ENCODE data around the gene HHAT. TPM values are rescaled to one million over a fixed set of nuclear protein-coding genes. Genes with fewer than 3 reads are reported as not detected.

HHAT gene
- polyA plus RNA-seq, 2 donors: 1.6 to 1.8 TPM

DNA sequence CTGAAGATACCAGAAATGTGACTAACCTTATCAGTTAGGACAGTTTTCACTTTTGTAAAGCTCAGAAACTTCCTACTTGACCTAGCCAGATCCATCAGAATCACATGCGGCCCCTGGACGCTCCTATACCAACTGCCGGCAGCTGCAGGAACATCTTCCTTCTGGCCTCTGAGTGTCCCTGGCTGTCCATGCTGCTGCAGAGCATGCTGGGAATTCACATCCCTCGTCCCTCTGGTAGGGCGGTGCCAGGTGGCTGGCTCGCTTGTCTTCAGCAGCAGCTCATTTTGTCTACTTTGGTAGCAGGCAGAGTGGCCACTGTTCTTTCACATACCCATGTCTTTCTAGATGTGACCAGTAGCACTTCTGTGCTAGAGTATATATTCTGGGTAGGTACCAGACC lies 34.4 kb downstream of the HHAT start:
- Histone ChIP-seq H3K9me3 (ENCODE audit: control insufficient read depth in 2 of 2, insufficient read depth in 1 of 2, low read depth in 1 of 2, low read length in 1 of 2) (no peaks in the 10 kb centered on the region), H3K27ac (ENCODE audit: low read depth in 2 of 2, low read length in 1 of 2) (no peak overlapping the region), H3K36me3 (ENCODE audit: control insufficient read depth in 2 of 2, insufficient read depth in 2 of 2, low read length in 1 of 2) (no peaks in the 10 kb centered on the region), H3K4me1 (ENCODE audit: control insufficient read depth in 2 of 2, insufficient read depth in 2 of 2, low read length in 1 of 2) (peaks cover 3 to 7% of the 10 kb centered on the region in 2 donors), H3K4me3 (ENCODE audit: low read depth in 1 of 2, low read length in 2 of 2) (no peak overlapping the region), H3K27me3 (ENCODE audit: control insufficient read depth in 1 of 2, insufficient read depth in 2 of 2, low read length in 2 of 2) (no peaks in the 10 kb centered on the region)
- 87 to 92% methylated on average over 6 of the region's 6 CpGs for WGBS, 2 donors

DNA sequence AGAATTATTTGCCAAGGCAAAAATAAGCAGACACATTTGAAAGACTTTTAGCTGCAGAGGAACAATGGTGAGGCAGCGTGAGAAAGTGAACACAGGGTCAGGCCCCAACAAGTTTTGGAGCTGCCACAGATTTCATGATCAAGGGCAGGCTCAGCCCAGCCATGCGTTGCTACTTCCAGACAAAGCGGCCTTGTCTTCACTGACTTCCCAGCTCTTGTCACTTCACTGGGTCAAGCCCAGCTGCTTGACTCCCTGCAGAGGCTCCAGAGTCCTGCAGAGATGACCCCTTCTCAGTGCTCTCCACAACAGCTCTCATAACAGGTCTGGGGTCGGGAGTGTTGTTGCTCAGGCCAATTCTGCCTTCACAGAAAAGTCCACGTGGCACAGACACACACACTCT lies 35.8 kb downstream of the HHAT start:
- 46 to 60% methylated on average over 5 of the region's 5 CpGs for WGBS, 2 donors
- no peak overlapping the region for H3K4me3 ChIP-seq (ENCODE audit: low read depth in 1 of 2, low read length in 2 of 2)
- no peaks in the 10 kb centered on the region for H3K36me3 ChIP-seq (ENCODE audit: control insufficient read depth in 2 of 2, insufficient read depth in 2 of 2, low read length in 1 of 2)
- H3K9me3 ChIP-seq (ENCODE audit: control insufficient read depth in 2 of 2, insufficient read depth in 1 of 2, low read depth in 1 of 2, low read length in 1 of 2): no peaks in the 10 kb centered on the region
- peaks cover 3 to 7% of the 10 kb centered on the region in 2 donors for H3K4me1 ChIP-seq (ENCODE audit: control insufficient read depth in 2 of 2, insufficient read depth in 2 of 2, low read length in 1 of 2)
- no peak overlapping the region for H3K27ac ChIP-seq (ENCODE audit: low read depth in 2 of 2, low read length in 1 of 2)
- no peaks in the 10 kb centered on the region for H3K27me3 ChIP-seq (ENCODE audit: control insufficient read depth in 1 of 2, insufficient read depth in 2 of 2, low read length in 2 of 2)

DNA sequence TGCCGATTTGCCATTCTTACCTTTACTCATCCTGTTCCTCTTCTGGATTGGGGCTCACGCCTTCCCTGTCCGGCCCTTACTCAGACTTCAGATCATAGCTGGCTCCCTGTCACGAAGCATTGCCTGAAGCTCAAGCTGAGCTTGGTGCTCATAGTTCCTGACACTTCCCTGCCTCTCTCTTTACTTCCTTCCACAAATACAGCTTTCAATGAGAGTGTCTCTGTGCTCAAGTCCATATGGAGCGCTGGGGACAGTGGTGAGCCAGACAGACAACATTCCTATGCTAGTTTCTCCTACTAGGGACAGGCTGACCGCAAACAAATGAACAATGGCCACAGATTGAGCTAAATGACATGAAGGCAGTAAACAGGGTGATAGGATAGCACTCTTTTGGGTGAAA lies 38.1 kb downstream of the HHAT start:
- H3K4me3 ChIP-seq (ENCODE audit: low read depth in 1 of 2, low read length in 2 of 2): no peak overlapping the region
- H3K4me1 ChIP-seq (ENCODE audit: control insufficient read depth in 2 of 2, insufficient read depth in 2 of 2, low read length in 1 of 2): peaks cover 3 to 7% of the 10 kb centered on the region in 2 donors
- H3K27ac ChIP-seq (ENCODE audit: low read depth in 2 of 2, low read length in 1 of 2): no peak overlapping the region
- H3K9me3 ChIP-seq (ENCODE audit: control insufficient read depth in 2 of 2, insufficient read depth in 1 of 2, low read depth in 1 of 2, low read length in 1 of 2): no peaks in the 10 kb centered on the region
- no peaks in the 10 kb centered on the region for H3K36me3 ChIP-seq (ENCODE audit: control insufficient read depth in 2 of 2, insufficient read depth in 2 of 2, low read length in 1 of 2)
- 72 to 73% methylated on average over 6 of the region's 6 CpGs for WGBS, 2 donors
- no peaks in the 10 kb centered on the region for H3K27me3 ChIP-seq (ENCODE audit: control insufficient read depth in 1 of 2, insufficient read depth in 2 of 2, low read length in 2 of 2)

DNA sequence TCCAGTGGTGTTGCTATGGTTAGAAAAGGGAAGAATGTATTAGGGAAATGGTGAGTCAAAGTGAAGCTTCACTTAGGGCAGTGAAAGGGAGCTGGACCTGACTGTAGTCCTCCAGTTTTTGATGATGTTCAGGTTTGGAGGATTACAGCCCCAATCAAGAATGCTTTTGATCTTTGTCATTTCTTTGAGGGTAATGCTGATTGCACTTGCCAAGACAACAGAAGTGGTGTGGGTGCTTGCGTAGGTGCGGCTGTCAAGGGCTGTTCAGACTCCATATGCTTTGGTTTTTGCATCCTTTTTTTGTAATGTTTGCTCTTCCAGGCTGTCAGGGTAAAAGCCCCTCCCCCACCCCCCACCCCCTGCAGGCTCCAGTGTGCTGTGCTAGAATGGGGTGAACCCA lies 38.9 kb downstream of the HHAT start:
- WGBS, 2 donors: 89 to 100% methylated on average over 2 of the region's 2 CpGs
- Histone ChIP-seq H3K9me3 (ENCODE audit: control insufficient read depth in 2 of 2, insufficient read depth in 1 of 2, low read depth in 1 of 2, low read length in 1 of 2) (no peaks in the 10 kb centered on the region), H3K4me1 (ENCODE audit: control insufficient read depth in 2 of 2, insufficient read depth in 2 of 2, low read length in 1 of 2) (peaks cover 3 to 7% of the 10 kb centered on the region in 2 donors), H3K27me3 (ENCODE audit: control insufficient read depth in 1 of 2, insufficient read depth in 2 of 2, low read length in 2 of 2) (no peaks in the 10 kb centered on the region), H3K4me3 (ENCODE audit: low read depth in 1 of 2, low read length in 2 of 2) (no peak overlapping the region), H3K27ac (ENCODE audit: low read depth in 2 of 2, low read length in 1 of 2) (no peak overlapping the region), H3K36me3 (ENCODE audit: control insufficient read depth in 2 of 2, insufficient read depth in 2 of 2, low read length in 1 of 2) (no peaks in the 10 kb centered on the region)

DNA sequence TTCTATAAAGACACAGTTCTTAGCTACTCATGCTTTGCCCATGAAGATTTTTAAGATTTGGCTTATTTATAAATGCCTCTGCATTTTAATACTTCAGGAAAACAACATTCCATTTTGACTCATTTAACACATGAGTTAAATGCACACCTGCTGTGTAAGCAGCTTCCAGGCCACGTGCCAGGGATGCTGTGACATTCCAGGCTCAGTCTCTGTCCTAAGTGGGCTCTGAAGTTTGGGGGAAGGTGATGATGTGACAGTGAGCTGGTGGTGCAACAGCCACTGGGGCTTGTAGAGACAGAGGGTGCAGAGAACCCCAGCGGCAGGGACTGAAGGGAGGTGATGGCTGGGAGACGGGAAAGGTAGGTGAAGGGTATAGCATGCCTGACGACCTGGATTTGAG lies 40.7 kb downstream of the HHAT start:
- Histone ChIP-seq H3K27me3 (ENCODE audit: control insufficient read depth in 1 of 2, insufficient read depth in 2 of 2, low read length in 2 of 2) (no peaks in the 10 kb centered on the region), H3K4me3 (ENCODE audit: low read depth in 1 of 2, low read length in 2 of 2) (no peak overlapping the region), H3K36me3 (ENCODE audit: control insufficient read depth in 2 of 2, insufficient read depth in 2 of 2, low read length in 1 of 2) (no peaks in the 10 kb centered on the region), H3K4me1 (ENCODE audit: control insufficient read depth in 2 of 2, insufficient read depth in 2 of 2, low read length in 1 of 2) (peaks cover 3 to 6% of the 10 kb centered on the region in 2 donors), H3K27ac (ENCODE audit: low read depth in 2 of 2, low read length in 1 of 2) (no peak overlapping the region), H3K9me3 (ENCODE audit: control insufficient read depth in 2 of 2, insufficient read depth in 1 of 2, low read depth in 1 of 2, low read length in 1 of 2) (no peaks in the 10 kb centered on the region)
- WGBS, 2 donors: 79 to 80% methylated on average over 4 of the region's 4 CpGs

DNA sequence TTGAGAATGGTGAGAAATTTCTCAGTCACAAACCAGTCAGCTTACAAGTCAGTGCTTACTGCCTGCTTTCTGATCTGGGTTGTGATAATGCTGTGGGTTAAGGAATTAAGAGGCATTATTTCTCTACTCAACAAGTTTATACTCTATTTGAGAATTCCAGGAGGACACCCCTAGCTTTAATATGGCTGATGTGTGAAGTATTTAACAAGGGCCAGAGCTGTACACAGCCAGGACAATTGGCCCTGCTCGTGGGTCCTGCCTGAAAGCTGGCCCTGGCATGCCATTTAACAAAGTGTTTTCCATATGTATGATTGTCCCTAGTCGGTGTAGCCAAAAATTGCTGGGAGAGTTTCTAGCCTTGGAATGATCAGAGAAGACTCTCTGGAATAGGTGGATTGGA lies 43.2 kb downstream of the HHAT start:
- Histone ChIP-seq H3K4me1 (ENCODE audit: control insufficient read depth in 2 of 2, insufficient read depth in 2 of 2, low read length in 1 of 2) (peaks cover 0 to 3% of the 10 kb centered on the region in 2 donors), H3K27me3 (ENCODE audit: control insufficient read depth in 1 of 2, insufficient read depth in 2 of 2, low read length in 2 of 2) (no peaks in the 10 kb centered on the region), H3K27ac (ENCODE audit: low read depth in 2 of 2, low read length in 1 of 2) (no peak overlapping the region), H3K36me3 (ENCODE audit: control insufficient read depth in 2 of 2, insufficient read depth in 2 of 2, low read length in 1 of 2) (no peaks in the 10 kb centered on the region), H3K4me3 (ENCODE audit: low read depth in 1 of 2, low read length in 2 of 2) (no peak overlapping the region), H3K9me3 (ENCODE audit: control insufficient read depth in 2 of 2, insufficient read depth in 1 of 2, low read depth in 1 of 2, low read length in 1 of 2) (no peaks in the 10 kb centered on the region)
- WGBS, 2 donors: 52 to 72% methylated on average over 2 of the region's 2 CpGs

DNA sequence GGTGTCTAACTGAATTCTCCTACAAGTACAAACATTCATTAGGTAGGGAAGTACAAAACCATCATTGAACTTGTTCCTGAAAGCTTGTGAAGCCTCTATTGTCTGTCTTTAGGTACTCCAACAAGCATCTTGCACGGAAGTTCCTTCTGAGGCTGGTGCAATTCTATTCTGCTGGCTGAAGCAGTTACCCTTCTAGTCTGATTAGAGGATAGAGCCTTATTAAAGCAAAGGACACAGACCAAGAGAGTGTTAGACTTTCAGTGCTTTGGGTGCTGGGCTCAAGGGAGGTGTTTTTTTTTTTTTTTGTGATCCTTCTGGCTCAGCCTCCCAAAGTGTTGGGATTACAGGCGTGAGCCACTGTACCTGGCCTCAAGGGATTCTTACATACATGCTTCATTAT lies 43.8 kb downstream of the HHAT start:
- Histone ChIP-seq H3K9me3 (ENCODE audit: control insufficient read depth in 2 of 2, insufficient read depth in 1 of 2, low read depth in 1 of 2, low read length in 1 of 2) (no peaks in the 10 kb centered on the region), H3K27me3 (ENCODE audit: control insufficient read depth in 1 of 2, insufficient read depth in 2 of 2, low read length in 2 of 2) (no peaks in the 10 kb centered on the region), H3K4me1 (ENCODE audit: control insufficient read depth in 2 of 2, insufficient read depth in 2 of 2, low read length in 1 of 2) (peaks cover 0 to 3% of the 10 kb centered on the region in 2 donors), H3K27ac (ENCODE audit: low read depth in 2 of 2, low read length in 1 of 2) (no peak overlapping the region), H3K36me3 (ENCODE audit: control insufficient read depth in 2 of 2, insufficient read depth in 2 of 2, low read length in 1 of 2) (no peaks in the 10 kb centered on the region), H3K4me3 (ENCODE audit: low read depth in 1 of 2, low read length in 2 of 2) (no peak overlapping the region)
- 81 to 89% methylated on average over 2 of the region's 2 CpGs for WGBS, 2 donors

DNA sequence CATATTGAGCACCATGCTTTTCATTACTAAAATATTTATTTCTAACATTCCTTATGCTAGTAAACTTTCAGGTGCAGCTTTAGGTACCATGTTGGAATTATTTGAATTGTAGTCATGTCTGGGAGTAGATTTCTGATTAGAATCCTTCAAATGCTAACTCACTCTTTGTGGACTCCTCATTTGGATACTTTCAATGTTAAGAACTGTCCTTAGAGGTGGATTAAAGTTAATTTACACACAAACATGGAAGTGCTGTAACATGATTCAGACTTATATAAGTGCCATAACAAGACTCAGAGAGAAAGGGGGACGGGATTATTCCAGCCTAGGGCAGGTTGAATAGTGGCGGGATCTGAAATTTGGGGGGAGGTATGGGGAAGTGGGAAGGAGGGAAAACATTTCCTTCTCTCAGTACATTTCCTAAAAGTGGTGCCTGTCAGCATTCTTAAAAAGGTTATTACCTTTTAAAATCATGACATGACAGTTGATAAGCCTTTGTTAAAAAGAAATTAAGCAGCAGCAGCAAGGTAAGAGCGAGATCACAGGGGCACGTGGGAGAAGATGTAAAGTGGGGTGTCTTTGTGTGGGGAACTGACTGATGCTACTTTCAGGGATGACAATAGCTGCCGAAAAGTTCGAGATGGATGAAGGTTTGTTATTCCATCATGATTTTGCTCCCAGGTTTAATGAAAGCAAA lies 44.4 kb downstream of the HHAT start:
- Histone ChIP-seq H3K9me3 (ENCODE audit: control insufficient read depth in 2 of 2, insufficient read depth in 1 of 2, low read depth in 1 of 2, low read length in 1 of 2) (no peaks in the 10 kb centered on the region), H3K27me3 (ENCODE audit: control insufficient read depth in 1 of 2, insufficient read depth in 2 of 2, low read length in 2 of 2) (no peaks in the 10 kb centered on the region), H3K36me3 (ENCODE audit: control insufficient read depth in 2 of 2, insufficient read depth in 2 of 2, low read length in 1 of 2) (no peaks in the 10 kb centered on the region), H3K4me1 (ENCODE audit: control insufficient read depth in 2 of 2, insufficient read depth in 2 of 2, low read length in 1 of 2) (peaks cover 2 to 3% of the 10 kb centered on the region in 2 donors), H3K27ac (ENCODE audit: low read depth in 2 of 2, low read length in 1 of 2) (no peak overlapping the region), H3K4me3 (ENCODE audit: low read depth in 1 of 2, low read length in 2 of 2) (no peak overlapping the region)
- 76 to 81% methylated on average over 6 of the region's 6 CpGs for WGBS, 2 donors

DNA sequence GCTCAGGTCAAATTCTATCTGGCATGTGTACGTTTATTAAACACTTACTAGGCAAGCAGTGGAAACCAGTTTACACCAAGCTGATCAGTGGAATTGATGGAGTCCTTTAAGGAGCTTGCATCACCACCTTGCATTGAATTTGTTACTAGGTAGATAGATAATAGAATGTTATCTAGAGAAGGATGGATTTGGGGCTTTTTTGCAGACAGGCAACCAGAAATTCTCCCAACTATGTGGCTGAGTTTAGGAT lies 44.9 kb downstream of the HHAT start:
- H3K27ac ChIP-seq (ENCODE audit: low read depth in 2 of 2, low read length in 1 of 2): no peak overlapping the region

DNA sequence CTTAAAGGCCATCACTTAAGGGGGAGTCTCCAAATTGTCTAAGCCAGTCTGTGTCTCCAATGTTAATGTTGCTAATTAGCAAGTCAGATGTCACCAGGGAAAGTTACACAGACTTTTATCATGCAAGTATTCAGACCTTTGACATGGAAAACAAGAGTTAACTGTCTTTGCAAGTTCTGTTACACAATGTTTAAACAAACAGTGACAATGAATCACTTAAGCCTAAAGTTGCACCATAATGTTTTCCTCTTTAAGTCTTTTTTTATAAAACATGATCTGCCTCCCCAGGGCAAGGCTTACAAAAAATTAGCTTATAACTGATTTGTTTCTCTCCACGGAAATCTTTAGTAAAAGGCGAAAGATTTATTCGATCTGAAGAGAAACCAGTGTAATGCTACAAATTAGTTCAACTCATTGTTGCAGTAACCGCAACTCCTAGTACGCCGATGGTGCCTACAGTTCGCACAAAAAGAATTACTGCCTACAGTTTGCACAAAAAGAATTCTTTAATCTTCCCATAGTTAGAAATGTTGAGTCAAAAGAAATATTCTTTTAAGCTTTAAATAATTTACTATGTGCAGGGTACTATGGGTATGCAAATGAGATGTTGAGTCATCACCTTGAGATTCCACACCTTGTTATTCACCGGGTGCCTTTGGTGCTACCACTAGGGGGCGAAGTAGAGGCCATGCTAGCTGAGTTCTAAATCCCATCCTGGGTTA lies 45.3 kb downstream of the HHAT start:
- Histone ChIP-seq H3K9me3 (ENCODE audit: control insufficient read depth in 2 of 2, insufficient read depth in 1 of 2, low read depth in 1 of 2, low read length in 1 of 2) (no peaks in the 10 kb centered on the region), H3K27ac (ENCODE audit: low read depth in 2 of 2, low read length in 1 of 2) (peak overlapping the region in 1 of 2 donors; percentile 40), H3K36me3 (ENCODE audit: control insufficient read depth in 2 of 2, insufficient read depth in 2 of 2, low read length in 1 of 2) (no peaks in the 10 kb centered on the region), H3K4me1 (ENCODE audit: control insufficient read depth in 2 of 2, insufficient read depth in 2 of 2, low read length in 1 of 2) (peaks cover 2 to 3% of the 10 kb centered on the region in 2 donors), H3K27me3 (ENCODE audit: control insufficient read depth in 1 of 2, insufficient read depth in 2 of 2, low read length in 2 of 2) (no peaks in the 10 kb centered on the region), H3K4me3 (ENCODE audit: low read depth in 1 of 2, low read length in 2 of 2) (no peak overlapping the region)
- WGBS, 2 donors: 22 to 32% methylated on average over 9 of the region's 9 CpGs

More for the DNA sequence above, 44.9 kb downstream of the HHAT start:
- H3K9me3 ChIP-seq (ENCODE audit: control insufficient read depth in 2 of 2, insufficient read depth in 1 of 2, low read depth in 1 of 2, low read length in 1 of 2): no peaks in the 10 kb centered on the region
- H3K4me3 ChIP-seq (ENCODE audit: low read depth in 1 of 2, low read length in 2 of 2): no peak overlapping the region
- no peaks in the 10 kb centered on the region for H3K27me3 ChIP-seq (ENCODE audit: control insufficient read depth in 1 of 2, insufficient read depth in 2 of 2, low read length in 2 of 2)
- no peaks in the 10 kb centered on the region for H3K36me3 ChIP-seq (ENCODE audit: control insufficient read depth in 2 of 2, insufficient read depth in 2 of 2, low read length in 1 of 2)
- H3K4me1 ChIP-seq (ENCODE audit: control insufficient read depth in 2 of 2, insufficient read depth in 2 of 2, low read length in 1 of 2): peaks cover 2 to 3% of the 10 kb centered on the region in 2 donors
- WGBS, 2 donors: 60% methylated on average over 1 of the region's 1 CpG
